GM19043 (cell line): ENCODE results near the gene DOK6.
"Not testable (repeated sequence)": the region's sequence is repeated elsewhere in the genome, so short reads cannot be mapped to it uniquely, and the experiment has no call there.

Source experiments
- ATAC-seq: cut with Tn5 transposase; IDR thresholded peaks from one replicate; pipeline ENCODE4 v1.9.1; 2021; ENCODE audit warnings: low read depth; ENCODE audit not compliant: unreplicated experiment

The DOK6 gene

DNA sequence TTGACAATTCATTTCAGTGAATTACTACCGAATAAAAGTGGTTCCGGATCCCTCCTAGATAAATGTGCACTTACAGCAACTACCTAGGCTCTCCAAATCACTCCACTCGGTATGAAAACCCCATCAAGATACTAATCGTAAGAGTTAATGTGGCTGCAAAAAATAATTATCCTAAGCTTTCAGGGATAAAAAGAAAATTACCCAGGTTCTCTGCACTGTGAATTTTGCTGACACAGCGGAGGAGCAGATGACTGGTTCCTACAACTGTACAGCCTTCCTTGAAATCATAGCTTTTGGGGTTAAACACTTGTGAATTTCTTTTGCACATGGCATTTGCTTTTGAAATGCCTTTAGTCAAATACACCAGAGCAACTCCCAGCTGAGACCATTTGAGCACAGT, 442.3 kb downstream of the DOK6 start:
- no peak for ATAC-seq

DNA sequence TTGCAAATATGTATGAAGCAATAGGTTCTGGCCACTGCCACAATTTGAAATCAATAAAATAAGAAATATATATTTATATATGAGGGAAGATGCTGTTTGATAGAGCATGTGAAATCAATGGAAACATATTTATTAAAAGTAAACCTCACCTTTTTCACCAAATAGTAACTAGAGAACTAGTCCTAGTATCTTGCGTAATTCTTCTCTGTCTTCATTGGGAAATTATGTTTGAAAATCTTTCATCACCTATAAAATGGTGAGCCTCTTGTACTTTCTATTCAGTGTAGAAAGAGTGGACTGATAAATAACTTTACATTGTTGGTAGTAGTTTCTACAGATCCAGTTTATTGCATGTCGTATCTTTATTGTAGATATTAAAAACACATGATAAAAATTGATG, 444.0 kb downstream of the DOK6 start:
- no peak for ATAC-seq

DNA sequence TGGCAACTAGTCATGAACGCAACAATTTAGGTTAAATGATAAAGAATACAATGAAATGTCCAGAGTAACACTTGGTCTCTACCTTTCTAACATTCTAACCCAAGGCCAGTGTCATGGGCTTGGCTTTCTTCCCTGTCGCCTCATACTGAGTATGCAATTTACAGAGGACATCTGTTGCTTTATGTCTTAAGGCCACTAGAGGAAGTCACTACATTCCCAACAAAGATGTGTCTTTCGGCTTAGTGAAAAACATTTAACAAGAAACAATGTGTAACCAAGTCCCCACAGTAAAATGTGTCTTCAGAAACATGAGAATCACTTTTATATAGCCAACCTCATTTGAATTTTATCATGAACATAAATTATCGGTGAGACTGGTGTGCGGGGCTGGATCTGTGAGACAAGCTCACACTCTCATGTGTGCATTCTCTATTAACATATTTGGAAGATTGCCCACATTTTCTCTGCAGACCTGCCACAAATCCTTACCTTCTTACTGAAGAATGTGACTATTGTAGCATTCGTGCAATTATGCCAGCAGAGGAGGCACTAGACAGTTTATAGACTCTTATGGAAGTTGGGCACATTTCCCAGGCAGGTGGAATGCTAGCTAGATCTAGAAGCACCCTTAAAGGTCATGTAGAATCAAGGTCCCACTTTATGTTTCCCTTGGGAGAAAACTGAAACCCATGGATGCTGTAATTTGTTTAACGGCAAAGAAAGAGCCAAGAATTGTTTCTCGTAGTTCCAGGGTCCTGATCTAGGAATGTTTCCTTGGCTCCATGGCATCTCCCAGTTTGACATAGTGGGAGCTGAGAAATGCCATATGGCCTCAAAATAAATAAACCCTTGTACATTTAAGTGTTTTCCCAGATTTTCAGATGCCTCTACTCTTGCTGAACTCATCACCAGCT, 445.2 kb downstream of the DOK6 start:
- ATAC-seq = no peak

DNA sequence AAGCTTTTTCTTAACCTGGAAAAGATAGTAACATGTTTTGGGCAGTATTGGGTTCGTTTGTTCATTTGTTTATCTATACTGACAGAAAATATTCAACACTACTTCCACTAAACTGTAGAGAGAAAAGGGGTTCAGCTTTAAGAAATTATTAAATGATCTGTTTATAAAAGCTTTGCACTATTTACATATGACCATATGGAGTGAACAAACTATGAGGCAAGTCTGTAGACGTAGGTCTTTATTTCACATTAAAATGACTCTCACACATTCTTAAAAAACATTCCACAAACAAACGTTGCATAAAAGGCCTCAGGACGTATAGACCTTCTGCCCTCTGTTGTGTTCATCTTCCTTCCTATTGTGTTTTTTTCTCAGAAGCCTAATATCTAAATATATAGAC, 452.4 kb downstream of the DOK6 start:
- ATAC-seq = no peak

DNA sequence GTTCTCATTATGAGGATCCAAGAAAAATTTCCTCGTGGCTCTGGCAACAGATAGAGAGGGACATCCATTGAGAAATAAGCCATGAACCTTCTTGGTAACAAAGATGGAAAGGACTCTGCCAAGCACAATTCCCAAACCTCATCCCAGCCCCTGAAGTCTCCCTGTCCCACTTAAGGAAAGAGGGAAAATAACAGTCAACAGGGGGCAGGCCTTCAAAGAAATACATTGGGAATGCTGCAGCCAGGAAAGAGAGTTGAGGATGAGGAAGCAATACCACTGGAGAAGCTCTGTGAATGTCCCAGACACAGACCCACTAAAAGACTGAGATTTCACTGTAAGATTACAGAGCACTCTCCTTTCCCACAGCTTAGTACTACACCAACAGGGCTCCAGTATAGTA, 453.8 kb downstream of the DOK6 start:
- ATAC-seq = no peak

DNA sequence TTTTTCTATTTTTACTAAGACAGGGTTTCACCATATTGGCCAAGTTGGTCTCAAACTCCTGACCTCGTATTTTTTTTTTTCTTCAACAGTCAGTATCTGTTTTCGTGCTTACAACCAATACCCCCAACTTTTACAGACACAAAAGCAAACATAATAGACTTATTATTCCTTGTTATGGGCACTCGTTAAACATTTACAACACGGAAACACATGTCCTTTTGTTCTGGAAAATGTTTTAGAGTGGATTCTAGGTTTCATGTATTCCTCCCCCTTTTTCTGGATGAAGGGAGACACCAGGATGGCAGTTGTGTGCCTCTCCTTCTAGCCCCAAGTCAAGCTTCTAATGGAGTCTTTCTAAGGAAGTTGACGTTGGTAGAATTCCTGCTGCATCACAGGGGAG, 458.2 kb downstream of the DOK6 start:
- no peak for ATAC-seq

DNA sequence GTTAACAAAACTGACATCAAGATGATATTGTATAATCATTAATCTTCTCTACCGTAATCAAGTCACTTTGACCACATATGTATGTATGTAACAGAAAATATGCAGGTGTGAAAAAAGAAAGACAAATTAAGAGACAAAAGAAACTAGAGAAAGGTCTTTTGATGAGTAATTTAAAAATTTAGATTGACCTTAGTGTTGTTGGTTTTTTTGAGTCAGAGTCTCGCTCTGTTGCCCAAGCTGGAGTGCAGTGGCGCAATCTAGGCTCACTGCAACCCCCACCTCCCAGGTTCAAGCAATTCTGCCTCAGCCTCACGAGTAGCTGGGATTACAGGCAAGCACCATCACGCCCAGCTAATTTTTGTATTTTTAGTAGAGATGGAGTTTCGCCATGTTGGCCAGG, 464.1 kb downstream of the DOK6 start:
- ATAC-seq = peak; percentile 89

DNA sequence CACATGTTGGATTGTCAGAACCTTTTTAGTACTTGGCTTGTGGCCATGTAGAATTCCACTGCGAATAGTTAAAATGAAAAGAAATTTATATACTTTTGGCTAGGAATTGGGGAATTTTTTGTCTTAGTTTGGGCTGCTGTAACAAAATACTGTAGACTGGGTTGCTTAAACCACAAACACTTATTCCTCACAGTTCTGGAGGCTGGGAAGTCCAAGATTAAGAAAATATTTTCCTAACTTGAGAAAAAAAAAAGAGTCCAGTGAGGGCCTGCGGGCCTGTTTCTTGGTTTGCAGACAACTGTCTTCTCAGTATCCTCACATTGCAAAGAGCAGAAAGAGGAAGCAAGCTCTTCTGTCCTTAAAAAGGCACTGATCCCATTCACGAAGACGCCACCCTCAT, 465.1 kb downstream of the DOK6 start:
- ATAC-seq = no peak

DNA sequence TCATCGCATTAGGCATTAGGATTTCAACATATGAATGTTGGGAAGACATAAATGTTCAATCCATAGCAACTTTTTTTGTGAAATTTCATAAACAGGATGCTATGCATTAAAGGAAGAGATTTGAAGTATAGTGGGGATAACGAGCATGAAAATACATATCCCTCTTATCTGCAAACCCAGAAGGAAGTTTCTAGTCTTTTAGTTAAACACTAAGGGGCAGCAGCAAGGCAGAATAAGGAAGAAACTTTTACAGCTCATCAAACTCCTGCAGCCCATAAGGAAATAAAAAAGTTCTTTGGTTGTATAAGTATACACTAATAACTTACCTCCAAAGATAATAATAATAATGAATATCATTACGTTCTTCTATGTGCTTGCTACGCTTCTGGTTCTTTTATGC, 465.5 kb downstream of the DOK6 start:
- ATAC-seq = no peak

DNA sequence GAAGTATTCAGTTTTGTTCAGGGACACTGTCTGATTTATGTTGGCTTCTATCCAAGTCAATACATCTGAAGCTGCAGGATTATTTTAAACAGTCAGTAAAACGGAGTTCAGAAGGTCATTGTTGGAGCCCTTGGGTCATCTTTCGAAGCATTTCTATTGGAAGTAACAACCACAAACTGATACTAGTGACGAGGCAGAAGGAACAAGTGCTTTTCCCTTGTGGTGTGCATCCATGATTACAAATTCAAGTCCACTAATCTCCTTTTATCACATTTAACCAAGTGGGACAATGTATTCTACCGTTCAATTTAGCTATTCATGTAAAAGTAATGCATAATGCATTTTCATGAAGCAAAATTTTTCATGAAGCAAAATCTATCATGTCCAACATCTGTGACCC, 470.0 kb downstream of the DOK6 start:
- no peak for ATAC-seq

DNA sequence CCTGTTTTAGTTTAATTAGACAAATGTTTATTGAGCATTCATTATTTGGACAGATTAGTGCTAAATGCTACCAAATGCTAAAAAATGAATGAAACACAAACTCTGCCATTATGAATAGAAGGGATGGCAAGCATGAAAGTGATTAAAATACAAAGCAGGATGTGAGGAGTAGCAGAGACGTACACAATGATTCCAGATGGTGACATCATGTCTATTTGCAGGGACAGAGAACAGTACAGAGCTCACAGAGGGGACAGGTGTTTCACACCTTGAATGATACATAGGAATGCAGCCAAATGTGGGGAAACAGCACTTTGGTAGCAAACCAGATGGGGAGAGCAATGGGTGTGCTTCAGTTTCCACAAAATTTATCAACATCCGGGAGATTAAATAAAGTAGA, 470.7 kb downstream of the DOK6 start:
- ATAC-seq = no peak

DNA sequence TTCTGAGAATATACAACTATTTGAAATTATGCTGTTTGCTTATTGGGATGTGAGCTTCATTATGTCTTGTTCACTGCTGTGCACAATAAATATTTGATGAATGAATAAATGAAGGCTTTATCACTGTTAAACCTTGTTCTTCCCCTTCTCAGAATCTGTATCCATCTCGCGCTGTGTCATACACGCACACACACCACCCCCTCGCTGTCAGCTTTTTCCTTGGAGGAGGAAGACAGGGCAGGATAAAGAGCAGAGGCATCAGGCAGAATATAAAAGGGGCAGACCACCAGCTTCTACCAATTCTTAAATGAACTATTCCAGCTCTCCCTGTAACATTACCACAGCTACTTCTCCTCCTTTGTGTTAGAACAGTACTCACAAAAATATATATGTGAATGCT, 472.0 kb downstream of the DOK6 start:
- no peak for ATAC-seq

DNA sequence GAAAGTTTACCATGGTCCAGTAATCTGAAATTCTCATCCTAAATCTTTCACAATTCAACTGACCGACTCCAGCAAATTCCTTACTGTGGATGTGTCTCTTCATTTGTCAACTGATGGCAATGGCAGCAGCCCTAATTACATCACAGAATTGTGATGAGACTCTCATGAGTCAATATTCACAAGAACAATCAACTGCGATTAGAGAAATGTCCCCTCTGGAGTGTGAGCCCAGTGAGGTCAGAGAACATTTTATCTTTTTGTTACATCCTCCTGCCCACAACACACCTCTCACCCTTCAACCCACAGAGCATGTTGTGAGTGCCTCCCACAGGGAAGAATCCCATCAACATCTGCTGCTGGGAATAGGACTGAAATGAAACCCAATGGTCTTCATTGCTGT, 473.4 kb downstream of the DOK6 start:
- no peak for ATAC-seq

DNA sequence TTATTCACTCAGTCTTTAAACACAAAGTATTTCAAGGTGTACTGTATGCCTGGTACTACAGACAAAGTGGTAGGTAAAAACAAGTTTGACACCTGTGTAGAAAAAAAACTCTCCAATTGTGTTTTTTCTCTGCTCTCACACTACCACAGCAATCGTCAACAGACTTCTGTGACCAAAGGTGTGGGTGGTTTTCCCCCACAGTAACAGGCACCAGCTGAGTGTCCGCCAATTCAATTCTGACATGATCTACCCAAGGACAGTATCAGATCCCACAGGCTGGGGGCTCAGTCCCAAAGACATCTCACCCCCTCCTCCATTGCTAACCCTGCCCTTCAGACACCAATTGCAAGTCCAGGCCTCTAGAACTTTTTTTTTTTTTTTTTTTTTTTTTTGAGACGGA, 475.8 kb downstream of the DOK6 start:
- no peak for ATAC-seq

DNA sequence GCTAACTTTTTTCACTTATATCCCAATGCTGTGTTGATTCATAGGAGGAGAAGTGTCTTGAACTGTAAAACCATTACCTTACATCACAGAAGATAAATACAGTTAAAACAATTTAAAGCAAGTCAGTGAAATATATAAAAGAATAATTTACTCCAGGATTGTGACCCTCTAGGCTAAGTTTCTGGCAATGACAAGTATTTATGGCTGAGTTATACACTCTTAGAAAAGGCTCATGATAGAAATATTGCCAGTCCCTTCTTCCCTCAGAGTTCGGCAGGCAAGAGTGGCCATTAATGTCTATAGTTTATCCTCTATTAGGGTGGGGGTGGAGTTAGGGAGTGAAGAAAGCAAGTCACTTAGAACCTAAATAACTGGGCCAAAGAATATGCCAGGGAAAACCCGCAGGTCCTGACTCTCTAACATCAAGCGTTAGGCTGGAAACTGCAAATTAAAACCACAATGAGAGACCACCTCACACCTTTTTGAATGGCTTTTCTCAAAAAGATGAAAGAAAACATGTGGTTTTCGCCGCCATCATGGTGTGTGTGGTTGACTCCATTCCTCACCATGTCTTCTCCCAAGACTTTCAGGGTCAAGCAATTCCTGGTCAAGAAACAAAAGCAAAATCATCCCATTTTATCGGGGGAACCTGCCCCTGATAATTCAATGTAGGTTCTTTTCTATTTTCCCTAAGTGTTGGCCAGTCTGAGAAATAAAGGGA, 477.7 kb downstream of the DOK6 start:
- ATAC-seq = no peak

DNA sequence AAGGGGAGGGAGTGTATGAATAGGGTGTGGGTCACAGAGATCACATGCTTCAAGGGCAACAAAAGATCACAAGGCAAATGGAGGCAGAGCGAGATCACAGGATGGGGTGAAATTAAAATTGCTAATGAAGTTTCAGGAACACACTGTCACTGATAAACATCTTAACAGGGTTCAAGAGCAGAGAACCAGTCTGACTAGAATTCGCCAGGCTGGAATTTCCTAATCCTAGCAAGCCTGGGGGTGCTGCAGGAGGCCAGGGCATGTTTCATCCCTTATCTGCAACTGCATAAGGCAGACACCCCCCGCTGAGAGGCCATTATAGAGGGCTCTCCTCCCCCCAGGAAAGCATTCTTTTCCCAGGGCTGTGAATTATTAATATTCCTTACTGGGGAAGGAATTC, 478.4 kb downstream of the DOK6 start:
- ATAC-seq = not testable (repeated sequence)

DNA sequence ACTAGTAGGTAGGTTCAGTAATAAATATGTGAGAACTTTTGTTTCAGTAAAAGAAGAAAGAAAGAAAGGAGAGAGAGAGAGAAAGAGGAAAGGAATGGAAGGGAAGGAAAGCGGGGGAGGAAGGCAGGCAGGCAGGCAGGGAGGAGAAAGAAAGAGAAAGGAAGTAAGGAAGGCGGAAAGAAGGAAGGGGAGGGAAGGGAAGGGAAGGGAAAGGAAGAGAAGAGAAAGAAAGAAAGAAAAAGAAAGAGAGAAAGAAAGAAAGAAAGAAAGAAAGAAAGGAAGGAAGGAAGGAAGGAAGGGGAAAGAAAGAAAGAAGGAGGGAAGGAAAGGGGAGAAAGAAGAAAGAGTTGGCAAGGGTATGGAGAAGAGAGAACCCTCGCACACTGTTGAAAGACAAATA, 479.4 kb downstream of the DOK6 start:
- ATAC-seq = no peak

DNA sequence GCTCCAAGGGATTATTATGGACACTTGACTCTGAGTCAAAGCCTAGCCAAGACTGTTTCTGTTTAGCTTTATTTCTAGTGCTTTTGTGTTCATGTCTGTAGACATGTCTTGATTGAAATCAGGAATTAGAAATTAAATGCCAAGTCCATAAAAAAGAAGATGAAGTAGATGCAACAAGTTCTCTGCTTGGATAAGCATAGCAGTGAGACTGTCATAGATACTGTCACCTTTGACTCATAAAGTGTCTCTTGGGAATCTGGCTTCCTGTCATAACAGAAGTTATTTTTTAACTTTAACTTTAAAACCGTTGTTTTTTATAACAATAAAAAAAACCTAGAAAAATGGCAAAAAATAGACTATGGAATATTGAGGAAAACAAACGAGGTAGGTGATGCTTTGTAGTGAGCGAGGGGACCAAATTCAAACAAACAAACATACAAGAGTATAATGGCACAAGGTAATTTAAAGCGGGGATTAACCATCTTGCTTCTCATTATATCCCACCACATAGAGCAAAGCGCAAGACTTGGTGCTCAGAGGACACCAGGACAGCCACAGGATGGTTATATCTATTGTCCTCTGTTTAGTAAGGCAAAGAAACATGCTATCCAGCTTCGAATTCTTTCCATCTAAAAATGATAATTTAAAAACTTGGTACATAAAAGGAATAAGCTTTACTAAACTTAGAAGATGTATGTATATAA, 482.4 kb downstream of the DOK6 start:
- ATAC-seq = peak; percentile 34

DNA sequence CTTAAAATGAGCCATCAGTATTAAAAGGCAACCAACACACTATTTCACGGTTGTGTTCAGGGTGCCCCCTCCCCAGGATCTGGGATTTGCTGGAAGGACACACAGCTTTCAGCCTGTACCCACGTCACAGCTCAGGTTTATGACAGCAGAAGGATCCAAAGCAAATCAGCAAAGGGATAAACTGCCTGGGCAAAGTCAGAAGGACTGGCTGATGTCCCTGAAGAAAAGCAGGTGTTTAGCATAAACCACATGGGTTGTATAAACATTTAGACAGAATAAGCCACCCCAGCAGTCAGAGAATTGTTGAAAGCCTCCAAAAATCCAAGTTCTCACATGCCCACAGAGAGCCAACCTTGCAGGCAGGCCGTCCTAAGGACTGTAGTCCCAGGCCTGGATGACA, 483.1 kb downstream of the DOK6 start:
- no peak for ATAC-seq

DNA sequence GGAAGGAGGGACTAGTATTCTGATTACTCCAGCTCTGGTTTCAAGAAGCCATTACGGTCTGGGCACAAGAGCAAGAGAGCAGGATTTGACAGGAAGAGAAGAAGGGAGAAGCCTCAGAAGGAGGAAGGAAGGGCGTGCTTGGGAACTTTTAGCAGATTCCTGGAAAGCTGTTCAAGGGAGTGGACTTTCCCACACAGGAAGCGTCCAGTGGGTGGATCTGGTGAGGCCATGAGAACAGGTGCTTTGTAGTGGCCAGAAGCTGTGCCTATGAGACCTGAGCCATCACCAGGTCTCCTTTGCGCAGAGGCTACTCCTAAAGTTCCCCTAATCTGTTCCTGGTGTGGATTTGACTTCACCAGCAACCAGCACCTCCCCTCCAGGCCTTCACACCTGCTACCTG, 484.7 kb downstream of the DOK6 start:
- no peak for ATAC-seq

DNA sequence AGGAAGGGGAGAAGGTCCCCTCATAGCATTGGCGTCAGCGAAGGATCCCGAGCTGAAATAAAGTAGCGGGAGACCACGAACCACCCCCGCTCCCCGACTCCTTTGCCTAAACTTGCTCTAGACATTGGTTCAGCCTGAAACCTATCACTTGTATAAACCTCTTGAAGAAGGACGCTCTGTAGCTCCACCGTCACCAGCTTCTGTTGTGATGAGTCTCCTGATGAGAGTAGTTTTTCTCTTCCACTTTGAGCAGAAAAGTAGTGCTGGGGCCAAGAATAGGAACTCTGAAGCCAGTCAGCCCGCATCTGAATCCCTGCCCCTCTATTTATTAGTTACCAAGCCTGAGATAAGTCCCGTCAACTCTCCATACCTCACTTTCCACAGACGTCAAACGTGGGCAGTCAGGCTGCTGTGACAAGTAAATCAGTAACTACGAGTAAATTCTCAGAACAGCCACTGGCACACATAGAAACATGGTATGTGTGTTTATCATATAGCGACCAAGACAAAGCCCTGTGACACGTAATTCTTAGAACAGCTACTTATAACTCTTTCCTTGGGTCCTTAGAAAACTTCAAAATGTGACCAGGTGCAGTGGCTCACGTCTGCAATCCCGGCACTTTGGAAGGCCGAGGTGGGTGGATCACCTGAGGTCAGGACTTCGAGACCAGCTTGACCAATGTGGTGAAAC, 485.3 kb downstream of the DOK6 start:
- peak; percentile 80 for ATAC-seq
